ENCODE results near the gene CD247.
"Not testable (repeated sequence)": the region's sequence is repeated elsewhere in the genome, so short reads cannot be mapped to it uniquely, and the experiment has no call there.

Gene CD247

GRCh38 chr1:167518331-167518700, at the start of gene CD247:
Gene CD247, minus strand, starts transcription at chr1:167518529. Its CDS starts 64 bp downstream, at chr1:167518465.
- DNase-seq: peak; percentile 84

GRCh38 chr1:167567663-167568062, 49.3 kb upstream of the CD247 start:
- DNase-seq: no peak

GRCh38 chr1:167566766-167567165, 48.4 kb upstream of the CD247 start:
- DNase-seq: no peak

GRCh38 chr1:167565922-167566321, 47.6 kb upstream of the CD247 start:
- DNase-seq: no peak

GRCh38 chr1:167564612-167565270, 46.4 kb upstream of the CD247 start:
- no peak for DNase-seq

- DNase-seq: no peak
These were observed 45.4 kb upstream of the CD247 start for GRCh38 chr1:167563579-167564246.

GRCh38 chr1:167562702-167563101, 44.4 kb upstream of the CD247 start:
- no peak for DNase-seq

GRCh38 chr1:167561753-167562152, 43.4 kb upstream of the CD247 start:
- DNase-seq: no peak

- DNase-seq: peak; percentile 82
These were observed 37.8 kb upstream of the CD247 start for GRCh38 chr1:167555971-167556714.

- DNase-seq: not testable (repeated sequence)
These were observed 36.7 kb upstream of the CD247 start for GRCh38 chr1:167555072-167555471.

- DNase-seq: no peak
These were observed 35.9 kb upstream of the CD247 start for GRCh38 chr1:167554028-167554779.

GRCh38 chr1:167553136-167554027, 35.1 kb upstream of the CD247 start, which contains the start of gene CREG1:
Gene CREG1, minus strand, starts transcription at chr1:167553762.
- peak; percentile 94 for DNase-seq

- no peak for DNase-seq
These were observed 33.0 kb upstream of the CD247 start for GRCh38 chr1:167551362-167551761.

- DNase-seq: no peak
These were observed 30.0 kb upstream of the CD247 start for GRCh38 chr1:167548059-167548932.

- no peak for DNase-seq
These were observed 28.6 kb upstream of the CD247 start for GRCh38 chr1:167546935-167547334.

GRCh38 chr1:167545349-167545748, 27.0 kb upstream of the CD247 start:
- no peak for DNase-seq

- no peak for DNase-seq
These were observed 26.2 kb upstream of the CD247 start for GRCh38 chr1:167544447-167545093.

- DNase-seq: no peak
These were observed 25.1 kb upstream of the CD247 start for GRCh38 chr1:167543199-167543990.

All from CD4-positive, alpha-beta T cell treated with Interleukin-17A for 4 hours (primary cell).